GM23338 (cell line): ENCODE measurements around the gene CXorf49.
"Not testable (repeated sequence)": the region's sequence is repeated elsewhere in the genome, so short reads cannot be mapped to it uniquely, and the experiment has no call there.

Experiments used
- CREB1 ChIP-seq: fragments of 250-450 bp; sonication (Bioruptor Pico); IDR thresholded peaks from 2 replicates; pipeline ENCODE4 v1.5.0; 2020; ENCODE audit warnings: low read depth, mild to moderate bottlenecking, moderate library complexity
- CTCF ChIP-seq, 2 experiments: fragments of 200-600 bp in 1 of 2; sonication (generic) in 1 of 2; conservative IDR thresholded peaks; 2 replicates each; pipeline versions ENCODE4 v1.5.1 to v1.6.1; 2016 to 2017; ENCODE audit warnings: antibody characterized with exemption in 2 of 2, low read depth in 2 of 2, mild to moderate bottlenecking in 2 of 2, moderate library complexity in 1 of 2
- EZH2 ChIP-seq: fragments of 200-600 bp; sonication (generic); IDR thresholded peaks from one replicate; pipeline ENCODE4 v1.8.0; 2017; ENCODE audit warnings: antibody characterized with exemption, mild to moderate bottlenecking, low read depth; ENCODE audit not compliant: unreplicated experiment
- EZH2phosphoT487 ChIP-seq: fragments of 200-600 bp; sonication (generic); IDR thresholded peaks from one replicate; pipeline ENCODE4 v1.8.1; 2018; ENCODE audit warnings: antibody characterized with exemption; ENCODE audit not compliant: unreplicated experiment
- JUNB ChIP-seq: IDR thresholded peaks from one replicate; pipeline ENCODE4 v1.6.1; 2016; ENCODE audit warnings: antibody characterized with exemption; ENCODE audit not compliant: unreplicated experiment
- POLR2AphosphoS5 ChIP-seq: IDR thresholded peaks from 2 replicates; pipeline ENCODE4 v1.6.1; 2016; ENCODE audit warnings: antibody characterized with exemption, low read depth
- REST ChIP-seq: IDR thresholded peaks from one replicate; pipeline ENCODE4 v1.6.1; 2018; ENCODE audit warnings: antibody characterized with exemption; ENCODE audit not compliant: unreplicated experiment
- STAT1 ChIP-seq: IDR thresholded peaks from one replicate; pipeline ENCODE4 v1.6.1; 2016; ENCODE audit warnings: antibody characterized with exemption; ENCODE audit not compliant: unreplicated experiment
- ZNF114 ChIP-seq: fragments of 250-450 bp; sonication (Bioruptor Pico); IDR thresholded peaks from 2 replicates; pipeline ENCODE4 v1.5.0; 2020; ENCODE audit warnings: mild to moderate bottlenecking, moderate library complexity

- TF ChIP-seq CTCF (conservative IDR thresholded peaks at IDR 0.05; ENCODE audit: low read depth in 2 of 2); POLR2AphosphoS5; EZH2phosphoT487; EZH2; CREB1; REST; STAT1; JUNB; ZNF114: not testable (repeated sequence)
These were observed 41.9 kb downstream of the CXorf49 start for GRCh38 chrX:71676068-71676795.
